H1 (cell line): ENCODE results near the gene STAT4. TPM values are rescaled to one million over a fixed set of nuclear protein-coding genes. Genes with fewer than 3 reads are reported as not detected.

Experiments used
- CTCF ChIA-PET: fragments of 300-600 bp; sonication (Branson Sonifier 250); formaldehyde crosslinking; loops from one replicate; lab custom pipeline; 2021; ENCODE audit not compliant: partially characterized antibody; lab: Charles Lee
- POLR2A ChIA-PET: fragments of 300-600 bp; sonication (Branson Sonifier 250); formaldehyde crosslinking; loops from one replicate; lab custom pipeline; 2021; ENCODE audit warnings: inconsistent platforms; ENCODE audit not compliant: partially characterized antibody; lab: Charles Lee
- DNase-seq, 2 experiments: peaks; one replicate each; pipeline versions ENCODE4 v3.0.0 to v3.0.0-alpha.2; 2010 to 2022; ENCODE audit warnings: low spot score in 2 of 2, low read depth in 1 of 2, mixed read lengths in 1 of 2
- FAIRE-seq: peaks from 2 replicates; lab custom pipeline; 2011; peaks lifted over from hg19 to GRCh38; lab: Jason Lieb, UNC
- H2AFZ ChIP-seq: 2 replicates; pipeline ENCODE4 v1.8.1; 2012; ENCODE audit warnings: low read length, inconsistent platforms
- H2AK5ac ChIP-seq: 2 replicates; pipeline ENCODE4 v1.6.1; 2013; ENCODE audit warnings: low read depth, low read length
- H2BK120ac ChIP-seq: replicated peaks from 2 replicates; pipeline ENCODE3; 2013; ENCODE audit warnings: low read depth, low read length, inconsistent platforms
- H2BK12ac ChIP-seq: 2 replicates; pipeline ENCODE4 v1.6.1; 2013; ENCODE audit warnings: low read depth, low read length
- H2BK15ac ChIP-seq: 2 replicates; pipeline ENCODE4 v1.6.1; 2013; ENCODE audit warnings: low read length
- H2BK20ac ChIP-seq: 2 replicates; pipeline ENCODE4 v1.6.1; 2013; ENCODE audit warnings: low read length
- H2BK5ac ChIP-seq: 2 replicates; pipeline ENCODE4 v1.6.1; 2013; ENCODE audit warnings: low read depth, low read length
- H3K14ac ChIP-seq: 2 replicates; pipeline ENCODE4 v1.6.1; 2013; ENCODE audit warnings: inconsistent platforms; ENCODE audit not compliant: insufficient read length
- H3K18ac ChIP-seq: 2 replicates; pipeline ENCODE4 v1.6.1; 2013; ENCODE audit warnings: low read length; ENCODE audit errors: extremely low read depth
- H3K23ac ChIP-seq: 2 replicates; pipeline ENCODE4 v1.6.1; 2013; ENCODE audit warnings: inconsistent platforms; ENCODE audit not compliant: insufficient read length
- H3K23me2 ChIP-seq: 2 replicates; pipeline ENCODE4 v1.6.1; 2013; ENCODE audit warnings: low read depth, low read length
- H3K27ac ChIP-seq: 2 replicates; pipeline ENCODE4 v1.6.1; 2011; ENCODE audit warnings: low read depth, low read length, inconsistent platforms
- H3K27me3 ChIP-seq, 4 experiments: replicated peaks in 1 of 4; 1 replicate in 1 of 4; 2 replicates in 3 of 4; pipeline versions ENCODE4 v1.6.1 to v1.8.1; 2011 to 2013; ENCODE audit warnings: low read length in 3 of 4, mild to moderate bottlenecking in 3 of 4, inconsistent platforms in 2 of 4, mixed read lengths in 2 of 4, moderate library complexity in 1 of 4; ENCODE audit not compliant: control insufficient read depth in 3 of 4, insufficient read depth in 3 of 4; ENCODE audit errors: extremely low read depth in 1 of 4
- H3K36me3 ChIP-seq, 4 experiments: 2 replicates each; pipeline versions ENCODE4 v1.6.1 to v1.8.1; 2011 to 2013; ENCODE audit warnings: mild to moderate bottlenecking in 4 of 4, low read length in 3 of 4, moderate library complexity in 2 of 4, control low read depth in 1 of 4, inconsistent platforms in 1 of 4; ENCODE audit not compliant: insufficient read depth in 4 of 4, control insufficient read depth in 2 of 4
- H3K4ac ChIP-seq: replicated peaks from 2 replicates; pipeline ENCODE3; 2013; ENCODE audit warnings: low read length, low read depth, mixed read lengths, inconsistent platforms; ENCODE audit not compliant: insufficient read length
- H3K4me1 ChIP-seq, 4 experiments: replicated peaks in 1 of 4; 1 replicate in 1 of 4; 2 replicates in 3 of 4; pipeline versions ENCODE4 v1.6.1 to v1.8.1; 2011 to 2013; ENCODE audit warnings: low read length in 3 of 4, inconsistent platforms in 2 of 4, mixed read lengths in 1 of 4; ENCODE audit not compliant: insufficient read depth in 4 of 4, control insufficient read depth in 3 of 4
- H3K4me2 ChIP-seq, 2 experiments: 2 replicates each; pipeline versions ENCODE4 v1.6.1 to v1.8.1; 2011 to 2013; ENCODE audit warnings: low read depth in 2 of 2, low read length in 2 of 2, control low read depth in 1 of 2, inconsistent platforms in 1 of 2, mild to moderate bottlenecking in 1 of 2; ENCODE audit not compliant: insufficient read depth in 1 of 2
- H3K4me3 ChIP-seq, 4 experiments: fragments of 200-600, 300-600 bp in 1 of 4; sonication (generic), shearing (Covaris generic), sonication (Bioruptor Twin) in 1 of 4; 2 replicates each; pipeline versions ENCODE4 v1.5.1 to v1.8.1; 2011 to 2016; ENCODE audit warnings: low read length in 4 of 4, low read depth in 3 of 4, control low read depth in 2 of 4, inconsistent platforms in 2 of 4, mild to moderate bottlenecking in 2 of 4, mixed read lengths in 1 of 4, moderate library complexity in 1 of 4; ENCODE audit not compliant: insufficient read depth in 2 of 4; ENCODE audit errors: extremely low read depth in 1 of 4
- H3K56ac ChIP-seq: replicated peaks from 2 replicates; pipeline ENCODE3; 2013; ENCODE audit warnings: low read depth, mild to moderate bottlenecking, mixed read lengths, low read length, inconsistent platforms; ENCODE audit not compliant: insufficient read length
- H3K79me1 ChIP-seq: 2 replicates; pipeline ENCODE4 v1.6.1; 2013; ENCODE audit warnings: low read depth, low read length, control low read depth
- H3K79me2 ChIP-seq, 2 experiments: 2 replicates each; pipeline versions ENCODE4 v1.6.1 to v1.8.1; 2012 to 2013; ENCODE audit warnings: low read length in 2 of 2, mild to moderate bottlenecking in 2 of 2, inconsistent platforms in 1 of 2; ENCODE audit not compliant: insufficient read depth in 2 of 2, control insufficient read depth in 1 of 2
- H3K9ac ChIP-seq, 4 experiments: replicated peaks in 1 of 4; 1 replicate in 1 of 4; 2 replicates in 3 of 4; pipeline versions ENCODE4 v1.6.1 to v1.8.1; 2011 to 2013; ENCODE audit warnings: low read depth in 3 of 4, low read length in 3 of 4, control low read depth in 2 of 4, mild to moderate bottlenecking in 2 of 4, moderate library complexity in 2 of 4, inconsistent platforms in 1 of 4; ENCODE audit errors: extremely low read depth in 1 of 4
- H3K9me3 ChIP-seq, 2 experiments: 2 replicates each; pipeline versions ENCODE4 v1.6.1 to v1.8.1; 2012 to 2013; ENCODE audit warnings: mild to moderate bottlenecking in 2 of 2, moderate library complexity in 2 of 2, control low read depth in 1 of 2, inconsistent platforms in 1 of 2, low read depth in 1 of 2, low read length in 1 of 2, mixed read lengths in 1 of 2; ENCODE audit not compliant: insufficient read depth in 2 of 2
- H4K20me1 ChIP-seq, 2 experiments: replicated peaks in 1 of 2; 2 replicates each; pipeline versions ENCODE3 to v1.8.1; 2011 to 2013; ENCODE audit warnings: inconsistent platforms in 2 of 2, low read length in 2 of 2, mild to moderate bottlenecking in 1 of 2; ENCODE audit not compliant: insufficient read depth in 2 of 2, control insufficient read depth in 1 of 2
- H4K5ac ChIP-seq: 2 replicates; pipeline ENCODE4 v1.6.1; 2013; ENCODE audit warnings: low read length, low read depth, mixed read lengths, inconsistent platforms; ENCODE audit not compliant: insufficient read length
- H4K8ac ChIP-seq: 2 replicates; pipeline ENCODE4 v1.8.0; 2013; ENCODE audit warnings: mild to moderate bottlenecking, moderate library complexity, low read length, inconsistent platforms; ENCODE audit not compliant: insufficient read depth; ENCODE audit errors: extremely low read depth
- H4K91ac ChIP-seq: replicated peaks from 2 replicates; pipeline ENCODE3; 2013; ENCODE audit warnings: low read length, mixed read lengths, inconsistent platforms; ENCODE audit not compliant: insufficient read length
- BRCA1 ChIP-seq: IDR thresholded peaks from 2 replicates; pipeline ENCODE4 v1.6.1; 2012; ENCODE audit warnings: low read depth, low read length, improper control_type of control experiment
- CHD2 ChIP-seq: IDR thresholded peaks from 2 replicates; pipeline ENCODE4 v1.6.1; 2012; ENCODE audit warnings: low read length, improper control_type of control experiment
- GTF2F1 ChIP-seq: IDR thresholded peaks from 2 replicates; pipeline ENCODE4 v1.6.1; 2012; ENCODE audit warnings: low read depth, low read length, improper control_type of control experiment, borderline replicate concordance
- KDM1A ChIP-seq: fragments of 200-600, 300-600 bp; sonication (generic); IDR thresholded peaks from 2 replicates; pipeline ENCODE4 v1.7.1; 2016; ENCODE audit warnings: mild to moderate bottlenecking, low read length, borderline replicate concordance
- KDM5A ChIP-seq: fragments of 200-600 bp; IDR thresholded peaks from 2 replicates; pipeline ENCODE4 v1.7.1; 2012; ENCODE audit warnings: mild to moderate bottlenecking, low read length, inconsistent platforms, mixed read lengths
- NANOG ChIP-seq: IDR thresholded peaks from 2 replicates; pipeline ENCODE4 v1.6.1; 2011; ENCODE audit warnings: low read length, low read depth, mild to moderate bottlenecking, inconsistent platforms; ENCODE audit not compliant: insufficient read depth, poor library complexity, severe bottlenecking
- RAD21 ChIP-seq, 2 experiments: IDR thresholded peaks in 1 of 2; conservative IDR thresholded peaks in 1 of 2; 2 replicates each; pipeline ENCODE4 v1.6.1; 2011; ENCODE audit warnings: low read depth in 2 of 2, low read length in 2 of 2, improper control_type of control experiment in 1 of 2, inconsistent platforms in 1 of 2, mild to moderate bottlenecking in 1 of 2, moderate library complexity in 1 of 2
- RBBP5 ChIP-seq: IDR thresholded peaks from 2 replicates; pipeline ENCODE4 v1.7.1; 2012; ENCODE audit warnings: low read depth, mild to moderate bottlenecking, inconsistent platforms, low read length, moderate library complexity, borderline replicate concordance
- SIRT6 ChIP-seq: IDR thresholded peaks from one replicate; pipeline ENCODE4 v1.7.1; 2012; ENCODE audit warnings: low read length, inconsistent platforms
- SP4 ChIP-seq: IDR thresholded peaks from 2 replicates; pipeline ENCODE4 v1.6.1; 2012; ENCODE audit warnings: low read length, inconsistent platforms
- TBP ChIP-seq: IDR thresholded peaks from 2 replicates; pipeline ENCODE4 v1.6.1; 2011; ENCODE audit warnings: low read depth, low read length, improper control_type of control experiment
- ZNF274 ChIP-seq: IDR thresholded peaks from 2 replicates; pipeline ENCODE4 v1.7.0; 2012; ENCODE audit warnings: low read length, borderline replicate concordance; ENCODE audit errors: extremely low read depth
- WGBS, 2 experiments: shearing (Covaris generic) in 1 of 2; methylation state at CpG; one replicate each; pipeline versions ENCODE4 v1.1.6 to v1.1.7; 2013 to 2015; ENCODE audit warnings: low lambda C conversion rate in 2 of 2, mixed read lengths in 2 of 2, inconsistent platforms in 1 of 2, low coverage in 1 of 2, missing lambda C conversion rate in 1 of 2; ENCODE audit not compliant: insufficient replicate concordance in 2 of 2, insufficient coverage in 1 of 2, insufficient read length in 1 of 2; ENCODE audit errors: extremely low coverage in 1 of 2, missing lambda C conversion rate in 1 of 2; 5-methylcytosine and 5-hydroxymethylcytosine counted together
- polyA plus RNA-seq, 7 experiments: library from polyadenylated mRNA; depleted of rRNA in 3 of 7; stranded (reverse) in 5 of 7; unstranded in 2 of 7; fragments of >200 nt in 5 of 7; fragments of 200-250 nt in 2 of 7; gene quantifications; 1 replicate in 5 of 7; 2 replicates in 1 of 7; 4 replicates in 1 of 7; pipeline versions ENCODE4 v1.2.1 to v1.2.3, GENCODE V29; 2011 to 2013; ENCODE audit warnings: missing spikeins in 2 of 7, mixed read lengths in 2 of 7
- total RNA-seq: library from RNA; stranded (reverse); fragmentation: NEBNext Ultra II Directional; extraction: Animal tissue kit (Norgen Biotek cat#: 25700); gene quantifications from 2 replicates; pipeline ENCODE4 v1.2.1, GENCODE V29; 2021
- TF ChIP-seq, protein P1 (sequence below): IDR thresholded peaks from 2 replicates; pipeline ENCODE4 v1.6.1; 2012; ENCODE audit warnings: inconsistent platforms
- TF ChIP-seq, protein P2 (sequence below): IDR thresholded peaks from 2 replicates; pipeline ENCODE4 v1.6.1; 2011; ENCODE audit warnings: low read length, improper control_type of control experiment

The STAT4 gene
- total and polyA plus RNA-seq, 2 of the 8 experiments (the other 6 are each of a cell fraction or from before 2014, with no cell fraction given) = 0.36 to 0.63 TPM

DNA sequence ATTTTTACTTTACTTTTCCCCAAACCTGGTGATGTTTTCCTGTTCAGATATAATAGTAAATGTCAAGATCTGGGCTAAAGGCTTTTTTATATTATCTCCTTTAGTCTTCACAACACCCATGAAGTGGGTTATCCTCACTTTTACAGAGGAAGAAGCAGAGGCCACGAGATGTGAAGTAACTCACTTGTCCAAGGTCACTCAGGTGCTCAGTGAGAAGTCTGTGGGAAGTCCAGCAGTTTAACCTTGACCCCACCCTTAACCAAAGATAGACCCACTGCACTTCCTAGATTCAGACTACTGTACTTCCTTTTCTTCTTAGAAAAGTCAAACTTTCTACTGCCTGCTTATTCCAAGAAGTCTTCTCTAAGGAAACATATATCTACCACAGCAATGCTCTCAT is 80.5 kb downstream of the STAT4 start:
- H2BK120ac ChIP-seq = no peak overlapping the region
- H4K91ac ChIP-seq = no peak overlapping the region
- 89% methylated on average over 1 of the region's 1 CpG; no CpG with 5 or more reads in 1 of the 2 experiments for WGBS, 2 experiments
- H3K4me1 ChIP-seq = no peaks in the 10 kb centered on the region; a peak in 1 of 7 replicates
- H3K56ac ChIP-seq = no peak overlapping the region
- ChIA-PET CTCF (interaction anchor here (0.7 to 2.3 kb wide), 5 partner anchors 11 to 18 kb away, joined by 3 to 6 read pairs (median 5); no protein-coding TSS in a partner anchor), POLR2A (no interaction called here)
- no peak overlapping the region for H3K23ac ChIP-seq
- no peak overlapping the region for H2BK5ac ChIP-seq
- no peaks in the 10 kb centered on the region for H3K79me1 ChIP-seq
- H2BK20ac ChIP-seq = no peak overlapping the region
- no peak overlapping the region for H3K4me2 ChIP-seq
- no peak overlapping the region for H2AFZ ChIP-seq
- no peaks in the 10 kb centered on the region for H3K36me3 ChIP-seq
- no peak overlapping the region for H3K4ac ChIP-seq
- H2BK15ac ChIP-seq = no peak overlapping the region
- DNase-seq (no peak), FAIRE-seq (no peak)
- no peak overlapping the region for H3K14ac ChIP-seq
- no peaks in the 10 kb centered on the region for H3K27me3 ChIP-seq
- H3K18ac ChIP-seq = no peak overlapping the region
- no peak overlapping the region for H4K5ac ChIP-seq
- no peak overlapping the region for H2AK5ac ChIP-seq
- H3K27ac ChIP-seq = no peak overlapping the region
- H3K4me3 ChIP-seq = no peak overlapping the region
- no peaks in the 10 kb centered on the region for H3K79me2 ChIP-seq
- H2BK12ac ChIP-seq = no peak overlapping the region
- no peaks in the 10 kb centered on the region for H4K20me1 ChIP-seq
- H3K9me3 ChIP-seq = no peaks in the 10 kb centered on the region
- H3K9ac ChIP-seq = no peak overlapping the region
- H4K8ac ChIP-seq = no peak overlapping the region
- no peaks in the 10 kb centered on the region for H3K23me2 ChIP-seq
- TF ChIP-seq GTF2F1 (no peak), KDM1A (no peak), NANOG (no peak), TBP (no peak), CHD2 (no peak), RAD21 (IDR thresholded peaks at IDR 0.05 in 1 of 2, conservative IDR thresholded peaks at IDR 0.05 in 1 of 2; ENCODE audit: low read depth in 2 of 2, low read length in 2 of 2) (no peak), SIRT6 (no peak), KDM5A (no peak), SP4 (no peak), ZNF274 (no peak), RBBP5 (no peak), BRCA1 (no peak)
- TF ChIP-seq, protein P1, sequence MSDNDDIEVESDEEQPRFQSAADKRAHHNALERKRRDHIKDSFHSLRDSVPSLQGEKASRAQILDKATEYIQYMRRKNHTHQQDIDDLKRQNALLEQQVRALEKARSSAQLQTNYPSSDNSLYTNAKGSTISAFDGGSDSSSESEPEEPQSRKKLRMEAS = no peak
- TF ChIP-seq, protein P2, sequence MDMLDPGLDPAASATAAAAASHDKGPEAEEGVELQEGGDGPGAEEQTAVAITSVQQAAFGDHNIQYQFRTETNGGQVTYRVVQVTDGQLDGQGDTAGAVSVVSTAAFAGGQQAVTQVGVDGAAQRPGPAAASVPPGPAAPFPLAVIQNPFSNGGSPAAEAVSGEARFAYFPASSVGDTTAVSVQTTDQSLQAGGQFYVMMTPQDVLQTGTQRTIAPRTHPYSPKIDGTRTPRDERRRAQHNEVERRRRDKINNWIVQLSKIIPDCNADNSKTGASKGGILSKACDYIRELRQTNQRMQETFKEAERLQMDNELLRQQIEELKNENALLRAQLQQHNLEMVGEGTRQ = no peak
